HG03442 (cell line): Measurements from ENCODE around the gene SNX1.
"Not testable (repeated sequence)": the region's sequence is repeated elsewhere in the genome, so short reads cannot be mapped to it uniquely, and the experiment has no call there.

Experiments used
- ATAC-seq: cut with Tn5 transposase; IDR thresholded peaks from one replicate; pipeline ENCODE4 v1.9.1; 2021; ENCODE audit warnings: mild to moderate bottlenecking, moderate library complexity; ENCODE audit not compliant: unreplicated experiment

SNX1 gene

GRCh38 chr15:64071931-64072765 is 23.6 kb upstream of the SNX1 start:
- no peak for ATAC-seq

DNA sequence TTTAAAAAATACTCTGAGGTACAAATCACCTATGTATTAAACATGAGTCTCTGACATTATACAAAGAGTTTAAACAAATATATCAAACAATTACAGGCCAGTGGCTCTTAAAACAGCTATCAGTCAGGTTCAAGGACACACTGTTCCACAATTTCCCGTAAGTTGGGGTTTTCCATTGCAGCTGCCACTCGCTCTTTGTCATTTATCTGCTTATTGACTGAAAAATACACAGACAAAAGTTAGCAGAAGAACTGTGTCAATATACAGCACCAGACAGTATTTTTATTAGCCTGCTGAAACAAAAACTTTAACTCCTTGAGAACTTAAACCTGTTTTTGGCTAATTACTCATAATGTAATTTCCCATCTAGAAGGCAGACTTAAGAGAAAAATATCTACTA is 23.0 kb upstream of the SNX1 start:
- no peak for ATAC-seq

GRCh38 chr15:64073496-64073895 is 22.3 kb upstream of the SNX1 start:
- ATAC-seq = not testable (repeated sequence)

DNA sequence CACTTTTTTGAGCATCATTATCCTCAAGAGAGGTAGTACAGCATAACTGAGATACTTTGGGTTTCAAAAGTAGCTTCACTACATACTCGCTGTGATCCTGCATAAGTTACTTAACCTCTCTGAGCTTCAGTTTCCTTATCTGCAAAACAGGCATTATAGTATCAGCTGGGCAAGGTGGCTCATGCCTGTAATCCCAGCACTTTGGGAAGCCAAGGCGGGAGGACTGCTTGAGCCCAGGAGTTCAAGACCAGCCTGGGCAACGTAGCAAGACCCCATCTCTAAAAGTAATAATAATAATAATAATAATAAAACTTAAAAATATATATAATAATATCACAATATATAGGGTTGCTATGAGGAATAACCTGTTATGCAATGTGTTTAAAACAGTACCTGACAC is 13.0 kb upstream of the SNX1 start:
- no peak for ATAC-seq

DNA sequence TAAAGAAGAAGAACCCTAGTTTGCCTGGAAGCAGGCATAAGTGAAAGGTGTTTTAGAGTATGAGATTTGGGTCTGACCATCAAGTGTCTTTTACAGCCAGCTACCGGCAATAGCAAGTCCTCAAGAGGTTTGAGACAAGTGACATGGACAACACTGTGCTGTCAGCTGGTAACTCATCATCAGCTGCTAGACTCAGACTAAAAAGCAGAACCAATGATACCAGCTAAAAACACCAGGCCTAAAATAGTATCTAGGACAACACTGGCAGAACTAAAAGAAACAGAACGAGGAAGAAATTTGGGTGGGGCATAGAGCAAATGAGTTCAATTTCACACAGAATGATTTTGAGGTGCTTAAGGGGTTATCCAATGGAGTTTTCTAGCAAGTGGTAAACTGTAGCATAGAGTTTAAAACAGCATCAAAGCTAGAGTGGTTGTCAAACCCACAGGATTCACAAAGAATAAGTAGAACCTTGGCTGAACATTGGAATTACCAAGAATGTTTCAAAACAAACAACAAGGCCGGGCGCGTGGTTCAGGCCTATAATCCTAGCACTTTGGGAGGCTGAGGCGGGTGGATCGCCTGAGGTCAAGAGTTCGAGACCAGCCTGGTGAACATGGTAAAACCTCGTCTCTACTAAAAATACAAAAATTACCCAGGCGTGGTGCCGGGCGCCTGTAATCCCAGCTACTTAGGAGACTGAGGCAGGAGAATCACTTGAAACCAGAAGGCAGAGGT is 6.1 kb upstream of the SNX1 start:
- no peak for ATAC-seq

DNA sequence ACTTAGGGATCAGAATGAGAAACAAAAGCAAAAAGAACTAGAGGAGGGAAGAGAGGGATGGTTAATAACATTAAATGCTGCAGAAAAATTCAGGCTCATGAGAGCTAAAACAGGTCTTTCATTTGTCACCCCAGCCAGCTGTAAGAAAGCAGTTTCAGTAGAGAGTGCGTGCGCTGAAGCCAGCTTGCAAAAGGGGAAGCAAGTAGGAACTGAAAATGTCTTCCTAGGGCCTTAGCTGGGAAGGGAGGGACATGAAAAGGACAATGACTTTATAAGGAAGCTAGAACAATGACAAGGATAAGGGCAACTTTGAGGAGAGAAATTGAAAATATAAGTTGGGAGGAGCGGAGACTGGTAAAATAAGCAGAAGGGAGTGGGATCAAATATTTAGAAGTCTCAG is 5.3 kb upstream of the SNX1 start:
- ATAC-seq = no peak

- ATAC-seq = no peak
Observed at GRCh38 chr15:64092075-64092820, 3.5 kb upstream of the SNX1 start.

GRCh38 chr15:64092864-64093626 is 2.7 kb upstream of the SNX1 start:
- peak; percentile 14 for ATAC-seq

- peak; percentile 52 for ATAC-seq
Observed at GRCh38 chr15:64093627-64094417, 2.0 kb upstream of the SNX1 start, which contains the start of gene CIAO2A. CIAO2A (minus strand) TSS chr15:64093838; CDS start chr15:64093768, 70 bp downstream.

DNA sequence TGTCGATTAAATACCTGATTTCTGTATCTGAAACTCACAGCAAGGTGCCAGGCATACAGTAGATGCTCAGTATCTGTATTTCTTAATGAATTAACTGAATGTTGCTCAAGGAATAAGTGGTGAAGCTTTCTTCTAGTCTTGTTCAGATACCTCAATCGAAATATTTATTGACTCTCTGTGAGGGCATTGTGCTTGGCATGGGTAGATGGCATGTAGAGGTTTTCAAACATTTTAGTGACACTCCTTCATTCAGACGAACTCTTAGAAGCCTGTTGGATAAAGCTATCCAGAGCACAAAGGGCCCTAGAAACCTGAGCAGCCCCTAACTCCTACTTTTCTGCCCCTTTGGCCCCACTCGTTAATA is 369 bp upstream of the SNX1 start:
- no peak for ATAC-seq

DNA sequence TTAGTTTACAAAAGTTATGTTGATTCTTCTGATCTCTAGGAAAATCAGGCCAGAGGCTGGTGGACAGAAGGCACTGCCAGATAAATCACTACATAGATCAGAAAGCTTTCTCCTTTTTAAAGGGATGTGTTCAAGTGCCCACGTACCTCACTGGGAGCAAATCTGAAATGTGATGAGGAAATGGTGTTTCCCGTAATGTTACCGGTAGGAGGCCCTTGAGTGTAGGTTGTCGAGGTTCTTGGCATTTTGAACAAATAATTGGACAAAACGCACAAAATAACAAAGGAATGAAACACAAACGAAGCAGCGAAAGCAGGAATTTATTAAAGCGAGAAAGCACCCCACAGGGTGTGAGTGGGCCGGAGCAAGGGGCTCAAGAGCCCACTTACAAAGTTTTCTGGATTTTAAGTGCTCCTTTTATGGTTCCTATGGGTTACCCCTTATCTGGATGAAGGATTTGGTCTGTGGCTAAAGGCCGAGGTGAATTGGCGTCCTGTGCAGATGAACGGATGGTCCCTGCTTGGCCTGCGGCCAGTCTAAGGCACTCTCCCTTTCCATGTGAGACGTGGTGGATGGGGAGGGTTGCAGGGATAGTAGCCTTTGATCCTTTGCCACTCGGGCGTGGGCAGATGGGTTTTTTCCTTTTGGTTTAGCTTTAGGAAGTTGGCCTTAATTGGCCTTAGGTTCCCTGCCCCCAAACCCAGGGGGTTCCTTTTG is 1.0 kb downstream of the SNX1 start:
- no peak for ATAC-seq

DNA sequence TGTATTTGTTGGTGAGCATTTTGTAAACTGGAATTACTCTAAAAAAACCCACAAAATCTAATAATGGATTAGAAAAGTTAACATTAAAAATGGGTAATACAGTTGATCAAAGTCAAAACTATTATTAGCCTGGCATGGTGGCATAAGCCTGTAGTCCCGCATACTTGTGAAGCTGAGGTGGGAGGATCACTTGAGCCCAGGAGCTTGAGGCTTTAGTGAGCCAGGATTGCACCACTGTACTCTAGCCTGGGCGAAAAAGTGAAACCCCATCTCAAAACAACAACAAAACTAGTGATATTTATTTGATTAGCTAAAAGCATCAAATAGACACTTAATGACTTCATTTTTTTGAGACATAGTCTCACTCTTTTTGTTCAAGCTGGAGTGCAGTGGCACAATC is 3.6 kb downstream of the SNX1 start:
- ATAC-seq = no peak

DNA sequence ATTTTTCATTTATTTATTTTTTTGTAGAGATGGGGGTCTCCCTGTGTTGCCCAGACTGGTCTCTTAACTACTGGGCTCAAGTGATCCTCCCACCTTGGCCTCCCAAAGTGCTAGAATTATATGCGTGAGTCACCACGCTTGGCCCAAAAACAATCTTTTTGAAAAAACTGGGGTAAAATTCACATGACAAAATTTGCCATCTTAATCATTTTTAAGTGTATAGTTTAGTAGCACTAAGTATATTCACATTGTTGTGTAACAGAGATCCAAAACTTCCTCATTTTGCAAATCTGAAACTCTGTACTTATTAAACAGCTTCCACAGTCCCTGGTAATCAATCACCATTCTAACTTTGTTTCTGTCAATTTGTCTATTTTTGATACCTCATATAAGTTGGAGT is 5.2 kb downstream of the SNX1 start:
- no peak for ATAC-seq

DNA sequence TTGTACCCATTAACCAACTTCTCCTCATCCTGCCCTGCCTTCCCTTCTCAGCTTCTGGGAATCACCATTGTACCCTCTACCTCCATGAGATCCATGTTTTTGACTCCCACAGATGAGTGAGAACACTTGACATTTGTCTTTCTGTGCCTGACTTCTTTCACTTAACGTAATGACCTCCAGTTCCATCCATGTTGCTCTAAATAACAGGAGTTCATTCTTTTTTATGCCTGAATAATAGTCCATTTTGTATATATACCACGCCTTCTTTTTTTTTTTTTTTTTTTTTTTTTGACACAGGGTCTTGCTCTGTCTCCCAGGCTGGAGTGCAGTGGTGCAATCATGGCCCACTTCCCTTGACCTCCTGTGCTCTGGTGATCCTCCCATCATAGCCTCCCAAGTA is 6.7 kb downstream of the SNX1 start:
- no peak for ATAC-seq

DNA sequence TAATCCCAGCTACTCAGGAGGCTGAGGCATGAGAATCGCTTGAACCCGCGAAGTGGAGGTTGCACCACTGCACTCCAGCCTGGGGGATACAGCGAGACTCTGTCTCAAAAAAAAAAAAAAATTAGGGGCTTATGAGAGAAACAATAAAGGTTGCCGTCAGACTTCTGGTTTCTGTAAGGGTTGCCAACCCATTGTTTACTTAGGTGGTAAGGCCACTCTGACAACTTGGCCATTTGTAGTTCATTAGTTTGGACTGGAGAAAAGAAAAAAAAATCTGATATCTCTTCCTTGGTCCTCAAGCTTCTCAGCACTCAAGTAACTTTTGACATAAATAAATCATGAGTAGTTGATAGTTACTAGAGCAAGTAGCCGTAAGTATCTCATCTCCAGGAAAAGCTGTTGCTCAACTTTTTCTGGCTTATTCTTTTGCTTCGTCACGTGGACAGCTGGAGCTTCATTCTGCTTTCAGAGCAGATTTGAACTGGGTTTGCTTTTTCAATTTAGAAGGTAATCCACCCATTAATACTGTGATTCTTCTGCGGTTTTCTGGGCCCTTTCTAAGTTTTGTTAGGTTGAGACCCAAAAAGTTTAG is 9.4 kb downstream of the SNX1 start:
- no peak for ATAC-seq

GRCh38 chr15:64107337-64107736 is 11.6 kb downstream of the SNX1 start:
- no peak for ATAC-seq

DNA sequence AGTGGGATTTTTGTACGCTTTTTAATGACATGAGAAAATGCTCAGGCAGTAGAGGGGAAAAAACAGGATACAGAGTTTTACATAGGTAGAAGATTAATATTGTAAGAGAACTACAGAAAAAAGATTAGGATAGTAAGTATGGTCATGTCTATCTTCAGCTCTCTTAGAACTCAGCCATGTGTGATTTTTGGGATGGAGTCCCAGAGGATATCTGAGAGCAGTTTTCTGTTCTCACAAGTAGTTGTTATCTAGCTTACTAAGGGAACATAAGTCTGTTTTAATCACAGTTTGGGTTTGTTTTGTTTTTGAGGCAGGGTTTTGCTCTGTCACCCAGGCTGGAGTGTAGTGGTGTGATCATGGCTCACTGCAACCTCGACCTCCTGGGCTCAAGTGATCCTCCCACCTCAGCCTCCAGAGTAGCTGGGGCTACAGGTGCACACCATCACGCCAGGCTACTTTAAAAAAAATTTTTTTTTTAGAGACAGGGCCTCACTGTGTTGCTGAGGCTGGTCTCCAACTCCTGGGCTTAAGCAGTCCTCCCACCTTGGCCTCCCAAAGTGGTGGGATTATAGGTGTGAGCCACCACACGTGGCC is 14.4 kb downstream of the SNX1 start:
- ATAC-seq = not testable (repeated sequence)

GRCh38 chr15:64110950-64111678 is 15.3 kb downstream of the SNX1 start:
- no peak for ATAC-seq
